ENCODE data around the gene FGF18.

DNA sequence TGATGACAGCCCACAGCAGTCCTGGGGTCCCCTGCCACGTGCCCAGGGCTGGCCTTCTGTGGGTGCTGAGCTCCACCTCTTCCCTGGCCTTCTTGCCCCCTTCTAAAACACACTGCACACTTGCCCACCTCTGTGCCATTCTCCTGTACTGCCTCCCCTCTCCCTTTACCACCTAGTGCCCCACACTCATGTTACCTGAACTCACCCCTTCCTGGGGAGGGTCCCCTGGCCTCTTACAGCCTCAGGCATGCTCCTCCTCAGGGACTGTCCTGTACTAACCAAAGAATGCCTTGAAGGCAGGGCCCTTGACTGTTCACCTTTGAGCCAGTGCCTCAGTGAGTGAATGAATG, 60.3 kb downstream of the FGF18 start:
- TF ChIP-seq CTCF (IDR thresholded peaks at IDR 0.05): no peak
- no peak for TF ChIP-seq POLR2A (IDR thresholded peaks at IDR 0.05)
